NOMO-1 treated with dmso at 0.1 percent for 144 hours (cell line): ENCODE measurements around the gene FHOD1.

Experiments
- DNase-seq: peaks from one replicate; lab custom pipeline; 2025; ENCODE audit not compliant: unreplicated experiment; lab: John Stamatoyannopoulos, UW

FHOD1 gene

GRCh38 chr16:67252609-67253497 is 5.6 kb upstream of the FHOD1 start:
- no peak for DNase-seq

GRCh38 chr16:67250045-67250327 is 2.7 kb upstream of the FHOD1 start:
- no peak for DNase-seq

GRCh38 chr16:67249178-67250044 is 2.1 kb upstream of the FHOD1 start:
- no peak for DNase-seq

- peak; percentile 3 for DNase-seq
Measured at GRCh38 chr16:67248401-67249177, 1.3 kb upstream of the FHOD1 start, which contains the start of gene SLC9A5. SLC9A5 (plus strand) TSS chr16:67248979; CDS start chr16:67249015, 36 bp downstream.

- no peak for DNase-seq
Measured at GRCh38 chr16:67248073-67248400, 756 bp upstream of the FHOD1 start.

- no peak for DNase-seq
Measured at GRCh38 chr16:67246756-67247191, 507 bp downstream of the FHOD1 start.

- DNase-seq, result peak; percentile 33
Measured at GRCh38 chr16:67246081-67246755, 1.1 kb downstream of the FHOD1 start.

GRCh38 chr16:67245674-67246080 is 1.6 kb downstream of the FHOD1 start:
- no peak for DNase-seq

GRCh38 chr16:67245186-67245585 is 2.1 kb downstream of the FHOD1 start:
- DNase-seq, result no peak

GRCh38 chr16:67244387-67245185 is 2.7 kb downstream of the FHOD1 start:
- DNase-seq, result peak; percentile 90

- DNase-seq, result no peak
Measured at GRCh38 chr16:67243481-67243880, 3.8 kb downstream of the FHOD1 start.

- no peak for DNase-seq
Measured at GRCh38 chr16:67242138-67242730, 5.0 kb downstream of the FHOD1 start.

- DNase-seq, result no peak
Measured at GRCh38 chr16:67241008-67241900, 6.0 kb downstream of the FHOD1 start.

GRCh38 chr16:67240506-67240905 is 6.8 kb downstream of the FHOD1 start:
- no peak for DNase-seq

GRCh38 chr16:67238806-67239470 is 8.3 kb downstream of the FHOD1 start:
- DNase-seq, result no peak

- no peak for DNase-seq
Measured at GRCh38 chr16:67238278-67238575, 9.1 kb downstream of the FHOD1 start.

- no peak for DNase-seq
Measured at GRCh38 chr16:67237396-67238277, 9.6 kb downstream of the FHOD1 start.
